OCI-LY3 (cell line): Measurements from ENCODE around the gene PCGF6.
A peak's percentile ranks its signal among the peaks of the same experiment; 100 is the strongest.

Experiments
- H2AFZ ChIP-seq: fragments of 200-600, 300-600 bp; shearing (Covaris generic); 2 replicates; pipeline ENCODE4 v1.6.0; 2014; ENCODE audit warnings: antibody characterized with exemption, low read depth, low read length
- H3K27ac ChIP-seq: fragments of 200-600, 300-600 bp; sonication (generic); 2 replicates; pipeline ENCODE4 v1.5.1; 2014; ENCODE audit warnings: mild to moderate bottlenecking, low read length, moderate library complexity, mixed read lengths
- H3K27me3 ChIP-seq: fragments of 200-600, 300-600 bp; sonication (generic); 2 replicates; pipeline ENCODE4 v1.6.1; 2014; ENCODE audit warnings: low read depth, low read length, mixed read lengths
- H3K36me3 ChIP-seq: fragments of 200-600, 300-600 bp; sonication (generic); replicated peaks from 2 replicates; pipeline ENCODE3; 2014; ENCODE audit warnings: low read depth, low read length, mixed read lengths
- H3K4me1 ChIP-seq: fragments of 300-600, 200-600 bp; sonication (generic); 2 replicates; pipeline ENCODE4 v1.6.1; 2014; ENCODE audit warnings: low read length, mixed read lengths
- H3K4me2 ChIP-seq: fragments of 200-600, 300-600 bp; sonication (generic); 2 replicates; pipeline ENCODE4 v1.6.1; 2014; ENCODE audit warnings: low read length, mixed read lengths
- H3K4me3 ChIP-seq: fragments of 300-600, 200-600 bp; sonication (generic); 2 replicates; pipeline ENCODE4 v1.5.1; 2014; ENCODE audit warnings: antibody characterized with exemption, mild to moderate bottlenecking, low read length, moderate library complexity
- H3K79me2 ChIP-seq: fragments of 300-600, 200-600 bp; shearing (Covaris generic); 2 replicates; pipeline ENCODE4 v1.6.1; 2014; ENCODE audit warnings: mild to moderate bottlenecking, low read length, mixed read lengths
- H3K9ac ChIP-seq: fragments of 300-600, 200-600 bp; shearing (Covaris generic); 2 replicates; pipeline ENCODE4 v1.6.0; 2014; ENCODE audit warnings: mild to moderate bottlenecking, low read length, moderate library complexity
- H3K9me3 ChIP-seq: fragments of 200-600, 300-600 bp; shearing (Covaris generic); 2 replicates; pipeline ENCODE4 v1.6.1; 2014; ENCODE audit warnings: low read length, mixed read lengths; ENCODE audit not compliant: insufficient read depth
- H4K20me1 ChIP-seq: fragments of 200-600, 300-600 bp; sonication (generic); 2 replicates; pipeline ENCODE4 v1.6.1; 2016; ENCODE audit warnings: low read length, mixed read lengths; ENCODE audit not compliant: insufficient read depth
- CTCF ChIP-seq: fragments of 200-600, 300-600 bp; sonication (generic); IDR thresholded peaks from 2 replicates; pipeline ENCODE4 v1.5.1; 2014; ENCODE audit warnings: antibody characterized with exemption, low read length, low read depth
- EZH2phosphoT487 ChIP-seq: fragments of 200-600 bp; shearing (Covaris generic); IDR thresholded peaks from 2 replicates; pipeline ENCODE4 v1.6.1; 2018; ENCODE audit warnings: antibody characterized with exemption, mixed run types, low read depth

The PCGF6 gene, protein sequence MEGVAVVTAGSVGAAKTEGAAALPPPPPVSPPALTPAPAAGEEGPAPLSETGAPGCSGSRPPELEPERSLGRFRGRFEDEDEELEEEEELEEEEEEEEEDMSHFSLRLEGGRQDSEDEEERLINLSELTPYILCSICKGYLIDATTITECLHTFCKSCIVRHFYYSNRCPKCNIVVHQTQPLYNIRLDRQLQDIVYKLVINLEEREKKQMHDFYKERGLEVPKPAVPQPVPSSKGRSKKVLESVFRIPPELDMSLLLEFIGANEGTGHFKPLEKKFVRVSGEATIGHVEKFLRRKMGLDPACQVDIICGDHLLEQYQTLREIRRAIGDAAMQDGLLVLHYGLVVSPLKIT

GRCh38 chr10:103350517-103351260 lies at the start of gene PCGF6:
PCGF6 (minus strand) TSS chr10:103351140; CDS start chr10:103351066, 74 bp downstream.
- Histone ChIP-seq H3K27me3 (no peaks in the 10 kb centered on the region), H2AFZ (peak within 1 kb of the TSS; percentile 97), H3K36me3 (peaks cover 10% of the 10 kb centered on the region), H3K4me2 (peak within 1 kb of the TSS; percentile 92), H3K4me1 (peaks cover 10% of the 10 kb centered on the region; the same call in 1 of the 2 replicates), H3K9ac (peak within 1 kb of the TSS; percentile 84), H4K20me1 (no peaks in the 10 kb centered on the region), H3K79me2 (peaks cover 23% of the 10 kb centered on the region), H3K27ac (peak within 1 kb of the TSS; percentile 45), H3K4me3 (peak within 1 kb of the TSS; percentile 92), H3K9me3 (no peaks in the 10 kb centered on the region)
- no peak for TF ChIP-seq EZH2phosphoT487
- no peak for TF ChIP-seq CTCF

GRCh38 chr10:103397191-103397825 lies 46.4 kb upstream of the PCGF6 start:
- H3K36me3 ChIP-seq, result peaks cover 13% of the 10 kb centered on the region
- peak overlapping the region; percentile 88 for H3K4me2 ChIP-seq
- no peaks in the 10 kb centered on the region for H3K9me3 ChIP-seq
- H3K4me3 ChIP-seq, result peak overlapping the region; percentile 99
- H3K79me2 ChIP-seq, result peaks cover 66% of the 10 kb centered on the region
- H4K20me1 ChIP-seq, result no peaks in the 10 kb centered on the region
- H3K27ac ChIP-seq, result peak overlapping the region; percentile 26; the same call in 1 of the 2 replicates
- TF ChIP-seq CTCF (no peak), EZH2phosphoT487 (no peak)
- H3K9ac ChIP-seq, result peak overlapping the region; percentile 78
- 0 out of 2 replicates have a peak overlapping the region, but pooled peaks have one; percentile 51 for H2AFZ ChIP-seq
- H3K4me1 ChIP-seq, result peaks cover 14% of the 10 kb centered on the region
- H3K27me3 ChIP-seq, result no peaks in the 10 kb centered on the region

GRCh38 chr10:103396789-103397087 lies 45.8 kb upstream of the PCGF6 start:
- Histone ChIP-seq H4K20me1 (no peaks in the 10 kb centered on the region), H3K9ac (peak overlapping the region; percentile 78), H3K36me3 (peaks cover 13% of the 10 kb centered on the region), H3K79me2 (peaks cover 66% of the 10 kb centered on the region), H3K9me3 (no peaks in the 10 kb centered on the region), H3K27me3 (no peaks in the 10 kb centered on the region), H3K4me1 (peaks cover 14% of the 10 kb centered on the region), H3K4me3 (peak overlapping the region; percentile 99), H3K4me2 (peak overlapping the region; percentile 88), H2AFZ (peak overlapping the region; percentile 51; the same call in 1 of the 2 replicates), H3K27ac (peak overlapping the region; percentile 26; the same call in 1 of the 2 replicates)
- TF ChIP-seq EZH2phosphoT487 (no peak), CTCF (no peak)
